NCI-H187 treated with DMSO at 0.1 percent for 48 hours (cell line): ENCODE measurements around the gene BARHL2.

Experiments
- DNase-seq: peaks from one replicate; lab custom pipeline; 2025; lab: John Stamatoyannopoulos, UW

Gene BARHL2

GRCh38 chr1:90716552-90717355 lies at the start of gene BARHL2:
Gene BARHL2, minus strand, starts transcription at chr1:90717302. Its CDS starts 107 bp downstream, at chr1:90717195.
- no peak for DNase-seq

DNA sequence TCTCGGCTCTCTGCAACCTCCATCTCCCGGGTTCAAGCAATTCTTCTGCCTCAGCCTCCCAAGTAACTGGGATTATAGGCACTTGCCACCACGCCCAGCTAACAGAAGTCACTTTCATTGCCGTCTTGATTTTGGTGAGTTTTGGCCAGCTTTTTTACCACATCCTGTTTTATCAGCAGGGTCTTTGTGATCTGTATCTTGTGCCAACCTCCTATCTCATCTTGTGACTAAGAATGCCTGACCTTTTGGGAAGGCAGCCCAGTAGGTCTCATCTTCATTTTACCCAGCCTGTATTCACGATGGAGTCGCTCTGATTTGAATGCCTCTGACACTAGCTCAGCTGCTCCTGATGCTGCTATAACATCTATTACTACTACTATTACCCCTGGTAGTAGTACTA lies 46.8 kb upstream of the BARHL2 start:
- no peak for DNase-seq

DNA sequence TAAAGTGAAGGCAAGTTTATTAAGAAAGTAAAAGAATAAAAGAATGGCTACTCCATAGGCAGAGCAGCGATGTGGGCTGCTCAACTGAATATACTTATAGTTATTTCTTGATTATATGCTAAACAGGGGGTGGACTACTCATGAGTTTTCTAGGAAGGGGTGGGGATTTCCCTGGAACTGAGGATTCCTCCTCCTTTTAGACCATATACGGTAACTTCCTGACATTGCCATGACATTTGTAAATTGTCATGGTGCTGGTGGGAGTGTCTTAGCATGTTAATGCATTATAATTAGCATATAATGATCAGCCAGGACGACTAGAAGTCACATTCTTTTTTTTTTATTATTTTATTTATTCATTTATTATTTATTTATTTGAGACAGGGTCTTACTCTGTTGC lies 46.4 kb upstream of the BARHL2 start:
- no peak for DNase-seq

GRCh38 chr1:90761781-90762589 lies 44.9 kb upstream of the BARHL2 start:
- DNase-seq, result no peak

DNA sequence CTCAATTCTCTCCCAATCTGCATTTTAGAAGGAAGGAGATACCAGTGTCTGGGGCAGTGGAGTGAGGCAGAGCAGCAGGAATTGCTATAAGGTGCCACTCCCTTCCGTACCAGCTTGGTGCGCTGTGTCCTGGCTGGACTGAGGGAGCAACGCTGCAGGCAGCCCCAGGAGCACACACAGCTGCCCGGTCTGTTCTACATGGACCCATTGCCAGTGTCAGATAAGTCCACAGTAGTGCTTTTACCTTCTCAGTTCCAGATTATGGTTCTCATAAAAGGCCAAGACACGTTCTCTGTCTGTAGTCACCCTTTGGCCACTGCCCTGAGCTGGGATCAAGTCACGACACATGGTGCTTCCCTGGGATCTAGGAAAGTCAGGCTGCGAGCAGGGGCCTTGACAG lies 44.1 kb upstream of the BARHL2 start:
- no peak for DNase-seq

- DNase-seq, result no peak
Measured at GRCh38 chr1:90753556-90753955, 36.5 kb upstream of the BARHL2 start.

- no peak for DNase-seq
Measured at GRCh38 chr1:90748668-90749067, 31.6 kb upstream of the BARHL2 start.

DNA sequence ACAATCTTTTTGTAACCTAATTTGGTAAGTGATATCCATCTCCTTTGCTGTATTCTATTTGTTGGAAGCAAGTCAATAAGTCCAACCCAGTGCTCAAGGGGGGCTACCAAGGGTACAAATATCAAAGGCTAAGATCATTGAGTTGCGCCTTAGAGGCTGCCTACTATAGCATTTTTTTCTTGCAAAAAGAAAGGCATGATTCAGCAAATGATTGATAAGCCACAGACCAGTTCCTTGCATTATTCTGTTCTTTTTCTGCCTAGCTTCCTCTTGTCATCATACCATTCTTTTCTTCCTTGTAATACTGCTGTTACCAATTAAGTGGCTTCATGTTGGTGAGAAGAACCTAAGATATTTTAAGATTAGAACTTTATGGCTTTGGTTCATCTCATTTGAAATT lies 29.8 kb upstream of the BARHL2 start:
- DNase-seq, result no peak

- no peak for DNase-seq
Measured at GRCh38 chr1:90745972-90746371, 28.9 kb upstream of the BARHL2 start.

DNA sequence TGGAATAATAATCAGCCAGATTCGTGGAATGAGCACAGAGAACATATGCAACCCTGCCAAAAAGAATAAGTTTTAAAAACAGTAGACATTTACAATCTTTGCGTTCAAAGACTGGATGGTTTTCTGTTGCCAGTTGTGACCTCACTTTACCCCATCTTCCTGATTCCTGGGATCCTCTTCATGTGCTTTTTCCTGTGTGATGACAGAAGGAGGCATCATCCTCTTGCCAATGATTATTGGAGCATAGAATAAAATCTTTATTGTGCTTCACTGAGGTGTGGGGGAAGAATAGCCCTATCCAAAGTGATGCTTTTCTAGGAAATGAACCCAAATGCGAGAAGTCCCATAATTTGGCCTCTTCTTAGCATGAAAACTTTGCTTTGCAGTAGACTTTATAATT lies 15.0 kb upstream of the BARHL2 start:
- no peak for DNase-seq

DNA sequence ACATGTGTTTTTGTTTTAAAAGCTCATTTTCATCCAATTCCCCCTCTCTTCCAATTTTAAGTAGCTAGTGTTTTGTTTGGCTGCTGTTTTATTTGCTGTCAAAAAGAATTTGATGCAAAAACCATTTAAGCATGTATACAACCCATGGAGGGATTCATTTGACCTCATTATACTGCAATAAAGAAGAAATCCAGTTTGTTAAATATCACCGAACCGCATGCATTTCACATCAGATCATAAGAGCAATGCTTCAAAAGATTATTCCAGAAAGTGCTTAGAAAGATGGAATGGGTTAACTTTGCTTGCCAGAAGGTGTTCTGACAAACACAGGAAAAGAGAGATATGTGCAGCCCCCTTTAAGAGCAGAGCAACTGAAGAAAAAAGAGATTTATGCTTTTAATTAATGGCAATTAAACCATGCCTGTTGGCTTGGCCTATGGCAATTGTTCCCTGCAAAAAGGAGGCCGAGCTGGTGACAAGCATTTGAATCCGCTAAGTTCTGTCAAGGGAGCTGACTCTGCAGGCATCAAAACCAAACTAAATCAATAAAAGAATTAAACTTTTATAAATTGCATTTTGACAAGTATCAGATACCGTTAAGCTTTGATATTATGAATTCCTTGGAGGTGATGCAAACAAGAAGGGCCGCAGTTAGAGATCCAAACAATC lies 14.4 kb upstream of the BARHL2 start:
- DNase-seq, result no peak

DNA sequence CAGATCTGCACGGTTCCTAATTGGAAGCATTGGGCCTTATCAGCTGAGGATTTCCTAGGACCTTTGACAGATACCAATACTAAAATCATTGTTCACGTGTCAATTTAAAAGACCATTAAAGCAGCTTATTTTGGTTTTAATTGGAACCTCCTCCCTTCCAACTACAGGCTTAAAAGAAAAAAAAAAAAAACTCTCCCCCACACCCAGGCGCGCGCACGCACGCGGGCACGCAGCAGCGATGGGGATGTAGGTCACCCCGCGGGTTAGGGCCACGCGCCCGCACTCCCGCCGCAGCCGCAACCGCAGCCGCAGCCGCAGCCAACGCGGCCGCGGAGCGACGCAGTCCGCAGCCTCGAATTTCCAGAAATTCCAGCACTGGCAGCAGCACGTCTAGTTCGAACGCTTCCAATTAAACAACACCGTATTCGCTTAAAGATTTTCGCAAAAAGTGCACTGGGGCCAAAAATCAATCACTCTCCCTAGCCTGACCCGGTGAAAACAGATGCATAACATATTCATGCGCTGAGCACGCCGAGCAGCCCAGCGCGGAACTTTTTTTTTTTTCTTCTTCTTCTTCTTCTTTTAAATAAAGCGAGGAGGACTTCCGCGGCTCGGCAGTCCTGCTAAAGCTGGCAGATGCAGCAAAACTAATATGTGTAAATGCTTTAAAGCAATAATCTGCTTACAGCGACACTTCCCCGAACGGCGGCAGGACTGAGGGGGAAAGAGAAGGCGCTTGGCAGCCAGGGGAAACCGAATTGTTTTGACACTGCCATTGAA lies 13.3 kb upstream of the BARHL2 start:
- DNase-seq, result no peak

DNA sequence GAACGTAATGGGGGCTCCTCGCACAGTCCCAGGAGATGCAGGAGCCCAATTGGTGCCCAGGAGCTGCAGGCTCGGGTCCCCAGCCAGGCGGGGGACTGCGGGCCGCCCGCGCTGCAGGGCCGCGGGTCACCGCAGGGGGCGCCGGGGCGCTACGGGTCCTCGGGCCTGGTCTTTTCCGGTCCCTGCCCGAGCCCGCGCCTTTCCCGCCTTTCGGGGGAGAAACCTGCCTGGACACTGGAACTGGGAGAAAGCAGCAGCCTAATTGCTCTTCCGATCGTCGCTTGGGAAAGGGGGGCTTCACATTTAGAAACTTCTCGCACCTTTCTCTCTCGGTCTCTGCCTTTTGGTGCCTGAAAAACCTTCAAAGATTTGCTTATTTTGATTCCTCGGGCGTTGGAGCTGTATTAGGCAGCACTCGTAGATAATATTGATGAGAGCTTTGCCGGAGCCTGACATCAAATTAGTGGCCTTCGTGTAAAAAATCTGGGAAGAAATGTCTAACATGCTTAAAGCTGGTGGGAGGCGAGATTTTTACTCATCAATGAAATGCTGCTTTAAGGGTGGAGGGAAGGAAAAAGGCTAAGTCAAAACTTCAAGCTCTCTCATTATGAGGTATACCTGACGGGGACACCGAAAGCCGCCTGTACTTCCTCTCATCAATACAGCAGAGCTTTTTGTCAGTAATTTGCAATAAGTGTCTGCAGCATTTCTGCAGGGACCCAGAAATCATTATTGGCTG lies 12.6 kb upstream of the BARHL2 start:
- DNase-seq, result no peak

DNA sequence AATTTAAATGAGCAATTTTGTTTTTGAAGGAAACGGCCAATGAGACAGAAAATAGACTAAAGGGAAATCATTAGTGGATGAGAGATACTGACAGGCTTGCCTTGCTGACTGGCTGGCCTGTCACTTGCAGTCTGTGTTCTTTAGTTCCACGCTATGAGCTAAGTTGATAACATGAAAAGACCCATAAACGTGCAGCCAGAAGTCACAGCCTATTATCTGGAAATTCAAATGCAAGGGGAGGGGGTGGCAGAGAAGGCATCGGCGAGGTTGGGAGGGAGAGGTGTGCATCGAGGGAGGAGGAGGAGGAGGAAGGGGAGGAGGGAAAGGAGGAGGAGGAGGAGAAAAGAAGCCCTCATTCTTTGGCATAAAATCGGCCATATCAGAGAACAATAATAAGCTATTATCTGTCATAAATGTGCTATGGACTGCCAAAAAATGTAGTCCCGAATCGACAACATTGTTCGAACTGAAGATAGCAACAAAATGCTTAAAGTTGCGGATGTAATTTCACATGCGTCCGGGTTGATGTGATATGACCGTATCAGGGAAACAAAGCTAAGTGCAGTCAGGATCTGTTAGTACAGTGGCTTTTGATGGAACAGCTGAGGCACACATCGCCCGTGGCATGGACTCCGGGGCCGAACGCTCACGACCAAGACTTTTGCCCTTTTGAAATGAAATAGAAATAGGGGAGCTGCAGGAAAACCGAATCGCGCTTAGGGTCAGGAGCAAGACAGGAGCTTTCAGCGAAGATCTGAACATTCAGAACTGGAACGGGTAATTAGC lies 11.6 kb upstream of the BARHL2 start:
- no peak for DNase-seq

DNA sequence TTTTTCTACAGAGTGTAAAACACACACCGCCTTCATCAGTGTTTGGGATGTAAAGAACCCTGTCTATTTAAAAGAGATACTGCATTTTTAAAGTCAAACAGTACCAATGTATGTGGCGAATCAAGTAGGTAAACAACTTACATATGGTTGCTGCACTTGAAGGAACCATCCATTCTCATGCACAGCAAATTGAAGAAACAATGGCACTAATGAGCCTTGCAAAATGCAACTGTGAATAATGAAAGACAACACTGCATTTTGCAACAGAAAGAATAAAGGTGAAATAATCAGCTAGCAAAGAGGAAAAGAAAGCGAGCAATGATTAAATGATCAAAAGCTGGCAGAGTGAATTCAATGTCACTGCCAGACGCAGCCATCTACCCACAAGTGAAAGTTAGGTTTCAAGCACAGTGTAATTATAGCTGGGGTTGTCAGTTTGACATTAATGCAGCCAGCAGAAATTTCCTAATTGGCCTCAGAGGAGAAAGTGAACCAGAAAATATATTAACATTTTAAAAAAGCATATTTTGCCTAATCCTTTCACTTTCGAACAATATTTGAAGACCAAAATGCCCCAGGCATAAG lies 10.9 kb upstream of the BARHL2 start:
- DNase-seq, result no peak

DNA sequence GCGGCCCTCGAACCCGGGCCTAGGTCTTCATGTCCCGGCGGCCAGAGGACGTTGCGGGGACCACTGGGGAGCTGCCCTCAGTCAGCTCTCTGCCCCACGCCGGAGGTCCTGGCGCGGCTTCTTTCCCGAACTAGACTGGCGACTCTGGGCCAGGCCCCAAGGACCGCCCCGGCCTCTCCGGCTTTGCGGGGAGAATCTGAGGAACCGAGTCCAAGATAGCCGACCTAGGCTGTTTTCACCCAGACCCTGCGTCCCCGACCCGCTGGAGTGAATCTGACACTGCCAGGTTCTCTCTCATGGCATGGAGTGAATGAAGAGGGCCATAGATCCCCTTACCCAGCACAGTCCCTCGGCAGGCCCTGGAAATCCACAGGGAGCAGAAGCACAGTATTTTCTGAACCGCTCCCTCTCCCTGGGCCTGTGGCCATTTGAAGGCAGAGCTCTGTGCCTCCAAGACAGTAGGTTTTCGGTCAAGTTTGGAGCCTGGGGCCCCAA lies 9.9 kb upstream of the BARHL2 start:
- no peak for DNase-seq

DNA sequence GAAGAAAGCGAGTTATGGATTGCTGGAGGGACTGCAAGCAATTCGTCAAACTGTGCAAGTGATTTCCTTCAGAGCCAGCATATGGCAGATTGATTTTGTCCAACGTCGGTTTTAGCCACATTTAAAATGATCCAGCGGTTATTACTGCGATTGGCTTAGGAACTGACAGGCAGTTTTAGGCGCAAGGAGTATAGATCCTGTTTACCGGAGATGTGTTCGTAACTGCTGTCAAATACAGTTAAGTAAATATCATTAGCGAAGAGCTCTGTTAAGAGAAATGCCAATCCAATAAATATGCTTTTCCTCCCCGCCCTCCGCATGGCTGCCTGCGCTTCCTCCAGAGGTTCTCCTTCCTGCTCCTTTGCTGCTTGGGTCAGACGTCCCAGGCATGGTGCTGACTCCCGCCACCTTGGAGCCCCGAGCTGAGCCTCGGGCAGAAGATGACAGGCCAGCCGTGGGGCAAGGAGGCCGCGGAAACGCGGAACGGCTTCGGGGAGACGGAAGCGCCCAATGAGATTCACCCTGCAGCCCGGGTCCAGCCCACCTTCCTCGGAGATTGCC lies 9.4 kb upstream of the BARHL2 start:
- DNase-seq, result no peak

- DNase-seq, result no peak
Measured at GRCh38 chr1:90725657-90726424, 8.7 kb upstream of the BARHL2 start.
